DND-41 (cell line): Measurements from ENCODE around the gene MICU1.

Experiments used
- ATAC-seq: fragments of 200-7000 bp; cut with Tn5 transposase; 3 replicates; pipeline ENCODE4 v1.9.1; 2021; ENCODE audit warnings: low read depth; ENCODE audit not compliant: insufficient read depth
- DNase-seq: peaks from one replicate; pipeline ENCODE4 v3.0.0-alpha.2; 2020
- H2AFZ ChIP-seq: 2 replicates; pipeline ENCODE4 v1.6.0; 2012; ENCODE audit warnings: low read depth, low read length
- H3K27ac ChIP-seq: 2 replicates; pipeline ENCODE4 v1.5.1; 2012; ENCODE audit warnings: low read length, inconsistent platforms
- H3K27me3 ChIP-seq: fragments of 200-600 bp; sonication (generic); 2 replicates; pipeline ENCODE4 v1.6.0; 2012; ENCODE audit warnings: low read length, mild to moderate bottlenecking, inconsistent platforms; ENCODE audit not compliant: insufficient read depth, poor library complexity
- H3K36me3 ChIP-seq: 2 replicates; pipeline ENCODE4 v1.5.1; 2012; ENCODE audit warnings: low read length, inconsistent platforms; ENCODE audit not compliant: insufficient read depth
- H3K4me1 ChIP-seq: 2 replicates; pipeline ENCODE4 v1.5.1; 2012; ENCODE audit warnings: mild to moderate bottlenecking, low read length; ENCODE audit not compliant: insufficient read depth
- H3K4me2 ChIP-seq: 2 replicates; pipeline ENCODE4 v1.6.0; 2012; ENCODE audit warnings: mild to moderate bottlenecking, moderate library complexity, low read length, inconsistent platforms; ENCODE audit not compliant: insufficient read depth
- H3K4me3 ChIP-seq, 2 experiments: fragments of 200-600 bp in 1 of 2; shearing (Covaris generic) in 1 of 2; 2 replicates each; pipeline ENCODE4 v1.5.1; 2012 to 2016; ENCODE audit warnings: inconsistent platforms in 2 of 2, low read length in 2 of 2, mild to moderate bottlenecking in 2 of 2, low read depth in 1 of 2, moderate library complexity in 1 of 2
- H3K79me2 ChIP-seq: 2 replicates; pipeline ENCODE4 v1.6.0; 2012; ENCODE audit warnings: low read length, inconsistent platforms; ENCODE audit not compliant: insufficient read depth
- H3K9ac ChIP-seq: 2 replicates; pipeline ENCODE4 v1.6.0; 2012; ENCODE audit warnings: low read depth, mild to moderate bottlenecking, inconsistent platforms, low read length, moderate library complexity
- H3K9me3 ChIP-seq: 2 replicates; pipeline ENCODE4 v1.5.1; 2012; ENCODE audit warnings: low read length, moderate library complexity, mild to moderate bottlenecking, inconsistent platforms; ENCODE audit not compliant: insufficient read depth, severe bottlenecking
- H4K20me1 ChIP-seq: 2 replicates; pipeline ENCODE4 v1.6.0; 2012; ENCODE audit warnings: low read length; ENCODE audit not compliant: insufficient read depth
- EZH2 ChIP-seq: IDR thresholded peaks from 3 replicates; pipeline ENCODE4 v1.6.1; 2012; ENCODE audit warnings: borderline replicate concordance, low read depth, mild to moderate bottlenecking, moderate library complexity, low read length, inconsistent platforms; ENCODE audit not compliant: severe bottlenecking
- TF ChIP-seq, protein P1 (sequence below): IDR thresholded peaks from 2 replicates; pipeline ENCODE4 v1.5.1; 2012; ENCODE audit warnings: borderline replicate concordance, low read length, moderate library complexity, mild to moderate bottlenecking; ENCODE audit not compliant: poor library complexity, severe bottlenecking; ENCODE audit errors: extremely low read depth

MICU1 gene

DNA sequence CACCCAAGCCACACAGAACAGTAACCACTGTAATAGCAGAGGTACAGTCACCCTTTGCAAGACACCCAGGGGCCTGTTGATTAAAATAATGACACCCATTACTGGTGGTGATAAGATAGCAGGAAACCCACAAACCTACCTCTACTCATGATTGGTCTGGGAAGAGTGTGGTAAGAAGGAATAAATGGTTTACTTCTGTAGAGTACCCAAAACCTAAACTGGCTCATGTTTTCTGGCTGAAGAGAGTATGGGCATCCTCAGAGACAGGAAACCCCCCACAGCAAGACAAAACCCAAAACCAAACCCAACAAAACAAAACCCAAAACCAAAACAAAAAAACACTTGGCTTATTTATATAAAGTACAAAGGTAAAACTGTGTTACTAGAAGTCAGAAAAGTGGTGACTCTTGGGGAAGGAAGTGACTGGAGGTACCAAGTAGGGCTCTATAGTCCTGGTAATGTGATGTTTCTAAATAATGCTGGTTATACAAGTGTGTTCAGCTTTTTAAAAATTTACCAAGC is 255.6 kb downstream of the MICU1 start:
- Histone ChIP-seq H3K4me3 (no peak overlapping the region), H3K36me3 (peaks cover 32% of the 10 kb centered on the region), H3K4me1 (peaks cover 5% of the 10 kb centered on the region; the same call in 1 of the 2 replicates), H3K9ac (no peak overlapping the region), H3K27ac (no peak overlapping the region), H3K4me2 (no peak overlapping the region), H2AFZ (no peak overlapping the region), H4K20me1 (no peaks in the 10 kb centered on the region), H3K27me3 (no peaks in the 10 kb centered on the region), H3K79me2 (no peaks in the 10 kb centered on the region), H3K9me3 (no peaks in the 10 kb centered on the region)
- TF ChIP-seq, protein P1, sequence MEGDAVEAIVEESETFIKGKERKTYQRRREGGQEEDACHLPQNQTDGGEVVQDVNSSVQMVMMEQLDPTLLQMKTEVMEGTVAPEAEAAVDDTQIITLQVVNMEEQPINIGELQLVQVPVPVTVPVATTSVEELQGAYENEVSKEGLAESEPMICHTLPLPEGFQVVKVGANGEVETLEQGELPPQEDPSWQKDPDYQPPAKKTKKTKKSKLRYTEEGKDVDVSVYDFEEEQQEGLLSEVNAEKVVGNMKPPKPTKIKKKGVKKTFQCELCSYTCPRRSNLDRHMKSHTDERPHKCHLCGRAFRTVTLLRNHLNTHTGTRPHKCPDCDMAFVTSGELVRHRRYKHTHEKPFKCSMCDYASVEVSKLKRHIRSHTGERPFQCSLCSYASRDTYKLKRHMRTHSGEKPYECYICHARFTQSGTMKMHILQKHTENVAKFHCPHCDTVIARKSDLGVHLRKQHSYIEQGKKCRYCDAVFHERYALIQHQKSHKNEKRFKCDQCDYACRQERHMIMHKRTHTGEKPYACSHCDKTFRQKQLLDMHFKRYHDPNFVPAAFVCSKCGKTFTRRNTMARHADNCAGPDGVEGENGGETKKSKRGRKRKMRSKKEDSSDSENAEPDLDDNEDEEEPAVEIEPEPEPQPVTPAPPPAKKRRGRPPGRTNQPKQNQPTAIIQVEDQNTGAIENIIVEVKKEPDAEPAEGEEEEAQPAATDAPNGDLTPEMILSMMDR, result no peak
- no peak for TF ChIP-seq EZH2
- no peak for DNase-seq
- peak; percentile 65 for ATAC-seq

DNA sequence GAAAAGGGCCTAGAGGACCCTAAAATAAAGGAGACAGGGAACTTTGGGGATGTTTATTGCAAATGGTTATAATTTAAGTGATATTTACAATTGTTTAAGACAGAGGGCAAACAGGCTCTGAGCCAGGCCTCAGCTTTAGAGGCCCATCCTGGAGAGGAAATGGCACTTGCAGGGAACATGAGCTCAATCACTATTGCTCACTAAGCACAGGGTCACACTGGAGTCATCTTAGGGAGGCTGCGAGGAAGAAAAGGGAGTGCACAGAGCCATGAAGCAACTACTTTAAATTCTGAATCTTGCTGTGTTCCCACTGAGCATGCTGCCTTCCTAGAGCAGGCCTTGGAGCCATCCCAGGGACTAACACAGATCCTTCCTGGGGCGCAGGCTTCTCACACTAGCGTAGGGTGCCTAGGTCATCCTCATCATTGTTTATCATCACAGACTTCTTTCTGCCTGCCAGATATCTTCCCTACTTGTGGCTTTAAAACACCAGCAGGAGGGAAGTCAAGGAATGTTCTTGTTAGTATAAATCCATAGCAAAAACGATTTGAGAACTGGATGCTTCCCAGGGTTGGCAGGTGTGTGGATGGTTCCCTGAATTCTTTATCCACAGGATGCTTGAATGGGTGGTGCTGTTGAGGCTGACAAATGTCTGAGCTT is 258.4 kb downstream of the MICU1 start:
- no peak overlapping the region for H3K4me3 ChIP-seq
- no peak overlapping the region for H3K4me2 ChIP-seq
- no peak for TF ChIP-seq EZH2
- TF ChIP-seq, protein P1, result no peak
- ATAC-seq (no peak), DNase-seq (no peak)
- no peaks in the 10 kb centered on the region for H3K9me3 ChIP-seq
- no peaks in the 10 kb centered on the region for H4K20me1 ChIP-seq
- peaks cover 18% of the 10 kb centered on the region for H3K4me1 ChIP-seq
- H3K79me2 ChIP-seq, result no peaks in the 10 kb centered on the region
- no peak overlapping the region for H2AFZ ChIP-seq
- no peaks in the 10 kb centered on the region for H3K27me3 ChIP-seq
- H3K9ac ChIP-seq, result no peak overlapping the region
- H3K27ac ChIP-seq, result no peak overlapping the region; the same call in 1 of the 2 replicates
- peaks cover 22% of the 10 kb centered on the region for H3K36me3 ChIP-seq

DNA sequence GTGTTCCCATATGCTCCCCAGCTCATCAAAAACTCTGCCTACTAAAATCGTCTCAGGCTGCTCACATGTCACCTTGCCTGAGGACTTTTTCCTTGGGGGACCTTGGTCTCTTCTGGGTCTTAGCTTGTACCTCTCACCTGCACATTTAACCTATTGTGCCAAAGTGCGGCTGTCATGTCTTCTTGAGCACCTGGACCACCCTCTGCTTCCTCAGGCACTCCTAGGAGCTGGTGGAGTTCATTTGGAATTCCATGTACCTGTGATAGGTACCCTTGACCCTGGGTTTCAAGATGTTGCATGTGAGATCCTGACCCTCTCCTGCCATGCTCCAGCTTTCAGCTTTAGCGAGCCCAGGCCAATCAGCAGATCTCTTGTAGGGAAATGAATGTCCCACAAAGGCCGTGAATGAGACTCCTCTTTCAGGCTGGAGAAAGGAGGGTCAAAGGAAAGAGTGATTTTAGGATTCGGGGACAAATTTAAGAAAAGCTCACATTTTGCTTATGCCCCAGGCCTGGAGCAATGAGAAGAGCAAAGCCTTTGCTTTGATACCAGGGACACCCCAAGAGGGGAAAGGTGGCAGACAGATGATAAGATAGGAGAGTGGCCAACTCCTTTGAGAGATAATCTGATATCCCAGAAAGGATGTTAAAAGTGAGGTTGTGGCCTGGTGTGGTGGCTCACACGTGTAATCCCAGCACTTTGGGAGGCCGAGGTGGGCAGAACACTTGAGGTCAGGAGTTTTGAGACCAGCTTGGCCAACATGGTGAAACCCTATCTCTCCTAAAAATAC is 260.6 kb downstream of the MICU1 start:
- Histone ChIP-seq H4K20me1 (no peaks in the 10 kb centered on the region), H3K4me2 (no peak overlapping the region), H3K9me3 (no peaks in the 10 kb centered on the region), H2AFZ (peak overlapping the region; percentile 98; the same call in 1 of the 2 replicates), H3K4me1 (peaks cover 15% of the 10 kb centered on the region), H3K27me3 (no peaks in the 10 kb centered on the region), H3K9ac (no peak overlapping the region), H3K4me3 (no peak overlapping the region), H3K27ac (peak overlapping the region; percentile 84; the same call in 1 of the 2 replicates), H3K36me3 (peaks cover 18% of the 10 kb centered on the region), H3K79me2 (no peaks in the 10 kb centered on the region)
- ATAC-seq, result no peak
- TF ChIP-seq, protein P1, result no peak
- TF ChIP-seq EZH2, result no peak
- no peak for DNase-seq
